CD4-positive, alpha-beta T cell (primary cell): Measurements from ENCODE around the gene PLXDC1. TPM values are rescaled to one million over a fixed set of nuclear protein-coding genes. Genes with fewer than 3 reads are reported as not detected.
A peak's percentile ranks its signal among the peaks of the same experiment; 100 is the strongest.

ENCODE experiments used
- ATAC-seq: fragments of 200-7000 bp; cut with Tn5 transposase; one replicate; pipeline ENCODE4 v1.10.0; 2022; ENCODE audit warnings: mild to moderate bottlenecking; ENCODE audit not compliant: poor library complexity
- CTCF ChIA-PET: fragments of 350-600 bp; sonication (Branson Sonifier 250); formaldehyde crosslinking; loops from one replicate; lab custom pipeline; 2021; ENCODE audit warnings: antibody characterized with exemption, inconsistent platforms; lab: Charles Lee
- POLR2A ChIA-PET: fragments of 350-600 bp; sonication (Branson Sonifier 250); formaldehyde crosslinking; loops from one replicate; lab custom pipeline; 2021; ENCODE audit warnings: antibody characterized with exemption, inconsistent platforms; lab: Charles Lee
- DNase-seq, 14 experiments: peaks; one replicate each; pipeline ENCODE4 v3.0.0-alpha.2; 2013 to 2020; ENCODE audit warnings: mixed read lengths in 2 of 14
- H3K27ac ChIP-seq, 2 donors: one replicate each; pipeline versions ENCODE4 v1.5.1 to v1.7.0; 2013; ENCODE audit warnings: low read length in 2 of 2, low read depth in 1 of 2, mild to moderate bottlenecking in 1 of 2
- H3K27me3 ChIP-seq, 2 experiments: 1 replicate in 1 of 2; 2 replicates in 1 of 2; pipeline versions ENCODE4 v1.6.1 to v1.7.0; 2013; ENCODE audit warnings: low read length in 2 of 2, control low read depth in 1 of 2, mild to moderate bottlenecking in 1 of 2, moderate library complexity in 1 of 2; ENCODE audit not compliant: insufficient read depth in 2 of 2, control insufficient read depth in 1 of 2
- H3K36me3 ChIP-seq: one replicate; pipeline ENCODE4 v1.6.1; 2013; ENCODE audit warnings: low read length, control low read depth; ENCODE audit not compliant: insufficient read depth
- H3K4me1 ChIP-seq: one replicate; pipeline ENCODE4 v1.6.1; 2013; ENCODE audit warnings: low read length, control low read depth; ENCODE audit not compliant: insufficient read depth
- H3K4me3 ChIP-seq: one replicate; pipeline ENCODE4 v1.5.1; 2013; ENCODE audit warnings: mild to moderate bottlenecking, low read length, moderate library complexity
- H3K9me3 ChIP-seq, 2 experiments: 1 replicate in 1 of 2; 2 replicates in 1 of 2; pipeline versions ENCODE4 v1.6.1 to v1.7.0; 2013; ENCODE audit warnings: low read length in 2 of 2, mild to moderate bottlenecking in 2 of 2, control low read depth in 1 of 2, moderate library complexity in 1 of 2; ENCODE audit not compliant: control insufficient read depth in 1 of 2, insufficient read depth in 1 of 2
- H3K27ac Mint-ChIP-seq: one replicate; pipeline ENCODE4 v1.8.0; 2020; ENCODE audit warnings: mixed read lengths
- H3K27me3 Mint-ChIP-seq: one replicate; pipeline ENCODE4 v1.8.0; 2021; ENCODE audit warnings: mixed read lengths
- H3K36me3 Mint-ChIP-seq: one replicate; pipeline ENCODE4 v1.8.0; 2021; ENCODE audit warnings: low read depth, mixed read lengths
- H3K4me1 Mint-ChIP-seq: one replicate; pipeline ENCODE4 v1.8.0; 2021; ENCODE audit warnings: low read depth, mixed read lengths
- H3K4me3 Mint-ChIP-seq: one replicate; pipeline ENCODE4 v1.8.0; 2020; ENCODE audit warnings: mild to moderate bottlenecking, mixed read lengths
- H3K9me3 Mint-ChIP-seq: one replicate; pipeline ENCODE4 v1.8.0; 2020; ENCODE audit warnings: mixed read lengths
- intact Hi-C, 2 experiments: fragments of 100-400 bp; cut with DNase I in 1 of 2; cut with micrococcal nuclease in 1 of 2; formaldehyde crosslinking; loops; one replicate each; pipeline versions ENCODE4 v1.15.1 to v1.9.0; 2023 to 2025; cut with DNase I, micrococcal nuclease
- total RNA-seq, 174 experiments: library from RNA in 2 of 174; stranded (reverse) in 2 of 174; gene quantifications; one replicate each; pipeline ENCODE4 v1.2.3 and lab custom pipeline; 2021 to 2026
- TF ChIP-seq, protein P1 (sequence below): fragments of 200-600 bp; IDR thresholded peaks from one replicate; pipeline ENCODE4 v1.8.0; 2022; ENCODE audit warnings: antibody characterized with exemption, mild to moderate bottlenecking

Gene PLXDC1
- total RNA-seq, 2 experiments from 2014 or later: 66.7 to 67.6 TPM

- POLR2A ChIA-PET: interaction anchor here (0.5 to 4.7 kb wide), 15 partner anchors 10 to 228 kb away, joined by 3 to 25 read pairs (median 4); partner anchors contain the start of genes PLXDC1 and RPL23
- intact Hi-C loops: no loop called here
- TF ChIP-seq, protein P1, sequence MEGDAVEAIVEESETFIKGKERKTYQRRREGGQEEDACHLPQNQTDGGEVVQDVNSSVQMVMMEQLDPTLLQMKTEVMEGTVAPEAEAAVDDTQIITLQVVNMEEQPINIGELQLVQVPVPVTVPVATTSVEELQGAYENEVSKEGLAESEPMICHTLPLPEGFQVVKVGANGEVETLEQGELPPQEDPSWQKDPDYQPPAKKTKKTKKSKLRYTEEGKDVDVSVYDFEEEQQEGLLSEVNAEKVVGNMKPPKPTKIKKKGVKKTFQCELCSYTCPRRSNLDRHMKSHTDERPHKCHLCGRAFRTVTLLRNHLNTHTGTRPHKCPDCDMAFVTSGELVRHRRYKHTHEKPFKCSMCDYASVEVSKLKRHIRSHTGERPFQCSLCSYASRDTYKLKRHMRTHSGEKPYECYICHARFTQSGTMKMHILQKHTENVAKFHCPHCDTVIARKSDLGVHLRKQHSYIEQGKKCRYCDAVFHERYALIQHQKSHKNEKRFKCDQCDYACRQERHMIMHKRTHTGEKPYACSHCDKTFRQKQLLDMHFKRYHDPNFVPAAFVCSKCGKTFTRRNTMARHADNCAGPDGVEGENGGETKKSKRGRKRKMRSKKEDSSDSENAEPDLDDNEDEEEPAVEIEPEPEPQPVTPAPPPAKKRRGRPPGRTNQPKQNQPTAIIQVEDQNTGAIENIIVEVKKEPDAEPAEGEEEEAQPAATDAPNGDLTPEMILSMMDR: no peak
Observed at GRCh38 chr17:39016193-39017153, 135.0 kb downstream of the PLXDC1 start.

GRCh38 chr17:39015546-39015935, 135.9 kb downstream of the PLXDC1 start:
- TF ChIP-seq, protein P1: no peak
- H3K4me1 Mint-ChIP-seq: peaks cover 33% of the 10 kb centered on the region
- DNase-seq (no peak), ATAC-seq (no peak)
- H3K27ac Mint-ChIP-seq: peak overlapping the region; percentile 92
- intact Hi-C loops: no loop called here
- Histone ChIP-seq H3K9me3 (no peaks in the 10 kb centered on the region), H3K27ac (no peak overlapping the region), H3K27me3 (no peaks in the 10 kb centered on the region), H3K36me3 (no peaks in the 10 kb centered on the region), H3K4me1 (peaks cover 31% of the 10 kb centered on the region), H3K4me3 (no peak overlapping the region)
- ChIA-PET POLR2A (interaction anchor here (1.4 to 4.7 kb wide), 3 partner anchors 41 to 162 kb away, joined by 3 to 25 read pairs (median 4); partner anchors contain the start of genes PLXDC1 and RPL23), CTCF (no interaction called here)
- no peak overlapping the region for H3K4me3 Mint-ChIP-seq
- H3K27me3 Mint-ChIP-seq: no peaks in the 10 kb centered on the region
- no peaks in the 10 kb centered on the region for H3K36me3 Mint-ChIP-seq
- H3K9me3 Mint-ChIP-seq: no peaks in the 10 kb centered on the region

More at GRCh38 chr17:39016193-39017153, 135.0 kb downstream of the PLXDC1 start:
- H3K27ac Mint-ChIP-seq: peak overlapping the region; percentile 92
- CTCF ChIA-PET: no interaction called here
- H3K4me1 ChIP-seq: peaks cover 31% of the 10 kb centered on the region
- no peaks in the 10 kb centered on the region for H3K36me3 Mint-ChIP-seq
- H3K9me3 Mint-ChIP-seq: no peaks in the 10 kb centered on the region
- no peaks in the 10 kb centered on the region for H3K27me3 Mint-ChIP-seq
- DNase-seq: peak in 4 of 14 experiments; percentile 33 to 73 (median 70)
- H3K27me3 ChIP-seq: no peaks in the 10 kb centered on the region
- no peaks in the 10 kb centered on the region for H3K9me3 ChIP-seq
- peak; percentile 87 for ATAC-seq
- H3K27ac ChIP-seq: peak overlapping the region; percentile 8 to 45
- peak overlapping the region; percentile 5 for H3K4me3 Mint-ChIP-seq
- H3K36me3 ChIP-seq: no peaks in the 10 kb centered on the region
- H3K4me1 Mint-ChIP-seq: peaks cover 33% of the 10 kb centered on the region
- H3K4me3 ChIP-seq: no peak overlapping the region

DNA sequence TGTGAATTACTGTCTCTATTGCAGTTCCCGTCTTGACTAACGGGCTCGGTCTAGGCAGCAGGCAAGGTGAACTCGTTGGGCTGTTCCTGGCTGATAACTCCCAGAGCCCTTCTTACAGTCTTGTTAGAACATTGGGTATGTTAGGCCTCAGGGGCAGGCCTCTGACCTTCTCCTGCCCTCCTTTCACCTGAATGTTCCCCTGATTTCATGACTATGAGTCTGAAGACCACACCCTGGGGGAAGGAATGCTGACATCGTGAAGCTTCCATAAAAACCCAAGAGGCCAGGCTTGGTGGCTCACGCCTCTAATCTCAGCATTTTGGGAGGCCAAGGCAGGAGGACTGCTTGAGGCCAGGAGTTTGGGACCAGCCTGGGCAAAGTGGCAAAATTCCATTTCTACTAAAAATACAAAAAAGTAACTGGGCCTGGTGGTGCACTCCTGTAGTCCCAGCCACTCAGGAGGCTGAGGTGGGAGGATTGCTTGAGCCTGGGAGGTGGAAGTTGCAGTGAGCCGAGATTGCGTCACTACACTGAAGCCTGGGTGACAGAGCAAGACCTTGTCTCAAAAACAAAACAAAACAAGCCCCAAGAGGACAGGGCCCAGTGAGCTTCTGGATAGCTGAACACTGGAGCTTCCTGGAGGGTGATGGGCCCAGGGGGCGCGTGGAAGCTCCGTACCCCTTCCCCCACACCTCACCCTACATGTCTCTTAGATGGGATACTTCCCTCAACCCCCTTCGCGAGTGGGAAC, 136.5 kb downstream of the PLXDC1 start:
- intact Hi-C loops: no loop called here
- no peaks in the 10 kb centered on the region for H3K9me3 Mint-ChIP-seq
- peaks cover 33% of the 10 kb centered on the region for H3K4me1 Mint-ChIP-seq

More for the DNA sequence above, 136.5 kb downstream of the PLXDC1 start:
- ChIA-PET POLR2A (interaction anchor here (0.8 to 4.7 kb wide), 3 partner anchors 42 to 138 kb away, joined by 3 to 25 read pairs (median 3); partner anchors contain the start of genes FBXO47 and PLXDC1), CTCF (no interaction called here)
- H3K27me3 ChIP-seq: no peaks in the 10 kb centered on the region
- no peak for DNase-seq
- H3K36me3 ChIP-seq: no peaks in the 10 kb centered on the region
- TF ChIP-seq, protein P1: no peak
- peaks cover 31% of the 10 kb centered on the region for H3K4me1 ChIP-seq
- no peak overlapping the region for H3K4me3 ChIP-seq
- no peak overlapping the region for H3K4me3 Mint-ChIP-seq
- H3K27ac Mint-ChIP-seq: peak overlapping the region; percentile 92
- H3K9me3 ChIP-seq: no peaks in the 10 kb centered on the region
- H3K27me3 Mint-ChIP-seq: no peaks in the 10 kb centered on the region
- H3K36me3 Mint-ChIP-seq: no peaks in the 10 kb centered on the region
- no peak for ATAC-seq
- no peak overlapping the region for H3K27ac ChIP-seq
